22Rv1 (cell line): ENCODE data around the gene TCF25.

ENCODE experiments used
- CTCF ChIP-seq: fragments of 450-650 bp; IDR thresholded peaks from 2 replicates; pipeline ENCODE4 v1.5.1; 2017; ENCODE audit warnings: mild to moderate bottlenecking
- ZFX ChIP-seq: fragments of 450-650 bp; IDR thresholded peaks from 2 replicates; pipeline ENCODE4 v1.6.1; 2017; ENCODE audit warnings: antibody characterized with exemption, borderline replicate concordance

GRCh38 chr16:89826531-89827382 lies 46.6 kb upstream of the TCF25 start:
- TF ChIP-seq CTCF (no peak), ZFX (no peak)
